Measurements from ENCODE around the gene LENG9.

LENG9 gene

GRCh38 chr19:54421521-54421920 is 42.1 kb downstream of the LENG9 start:
- ATAC-seq (ENCODE audit: low read depth) (no peak), DNase-seq (ENCODE audit: low spot score in 2 of 2) (no peak)
- Mint-ChIP-seq H3K9me3 (no peaks in the 10 kb centered on the region), H3K4me1 (peaks cover 11% of the 10 kb centered on the region), H3K36me3 (peaks cover 2% of the 10 kb centered on the region), H3K27me3 (peaks cover 33% of the 10 kb centered on the region), H3K27ac (no peak overlapping the region), H3K4me3 (no peak overlapping the region)

GRCh38 chr19:54421169-54421516 is 42.4 kb downstream of the LENG9 start:
- ATAC-seq (ENCODE audit: low read depth) (no peak), DNase-seq (ENCODE audit: low spot score in 2 of 2) (no peak)
- H3K36me3 Mint-ChIP-seq, result peaks cover 2% of the 10 kb centered on the region
- no peak overlapping the region for H3K4me3 Mint-ChIP-seq
- no peak overlapping the region for H3K27ac Mint-ChIP-seq
- peaks cover 29% of the 10 kb centered on the region for H3K27me3 Mint-ChIP-seq
- no peaks in the 10 kb centered on the region for H3K9me3 Mint-ChIP-seq
- H3K4me1 Mint-ChIP-seq, result peaks cover 11% of the 10 kb centered on the region

- no peak for ATAC-seq (ENCODE audit: low read depth)
- H3K27me3 Mint-ChIP-seq, result peaks cover 27% of the 10 kb centered on the region
Observed at GRCh38 chr19:54420383-54421168, 43.0 kb downstream of the LENG9 start.

GRCh38 chr19:54420068-54420382 is 43.6 kb downstream of the LENG9 start:
- H3K4me3 Mint-ChIP-seq, result no peak overlapping the region
- peaks cover 27% of the 10 kb centered on the region for H3K27me3 Mint-ChIP-seq
- peaks cover 14% of the 10 kb centered on the region for H3K4me1 Mint-ChIP-seq
- DNase-seq (ENCODE audit: low spot score in 2 of 2) (no peak), ATAC-seq (ENCODE audit: low read depth) (no peak)
- no peaks in the 10 kb centered on the region for H3K9me3 Mint-ChIP-seq
- no peak overlapping the region for H3K27ac Mint-ChIP-seq
- peaks cover 2% of the 10 kb centered on the region for H3K36me3 Mint-ChIP-seq

More at GRCh38 chr19:54420383-54421168, 43.0 kb downstream of the LENG9 start:
- no peak for DNase-seq (ENCODE audit: low spot score in 2 of 2)
- Mint-ChIP-seq H3K27ac (no peak overlapping the region), H3K4me3 (no peak overlapping the region), H3K4me1 (peaks cover 14% of the 10 kb centered on the region), H3K36me3 (peaks cover 2% of the 10 kb centered on the region), H3K9me3 (no peaks in the 10 kb centered on the region)

DNA sequence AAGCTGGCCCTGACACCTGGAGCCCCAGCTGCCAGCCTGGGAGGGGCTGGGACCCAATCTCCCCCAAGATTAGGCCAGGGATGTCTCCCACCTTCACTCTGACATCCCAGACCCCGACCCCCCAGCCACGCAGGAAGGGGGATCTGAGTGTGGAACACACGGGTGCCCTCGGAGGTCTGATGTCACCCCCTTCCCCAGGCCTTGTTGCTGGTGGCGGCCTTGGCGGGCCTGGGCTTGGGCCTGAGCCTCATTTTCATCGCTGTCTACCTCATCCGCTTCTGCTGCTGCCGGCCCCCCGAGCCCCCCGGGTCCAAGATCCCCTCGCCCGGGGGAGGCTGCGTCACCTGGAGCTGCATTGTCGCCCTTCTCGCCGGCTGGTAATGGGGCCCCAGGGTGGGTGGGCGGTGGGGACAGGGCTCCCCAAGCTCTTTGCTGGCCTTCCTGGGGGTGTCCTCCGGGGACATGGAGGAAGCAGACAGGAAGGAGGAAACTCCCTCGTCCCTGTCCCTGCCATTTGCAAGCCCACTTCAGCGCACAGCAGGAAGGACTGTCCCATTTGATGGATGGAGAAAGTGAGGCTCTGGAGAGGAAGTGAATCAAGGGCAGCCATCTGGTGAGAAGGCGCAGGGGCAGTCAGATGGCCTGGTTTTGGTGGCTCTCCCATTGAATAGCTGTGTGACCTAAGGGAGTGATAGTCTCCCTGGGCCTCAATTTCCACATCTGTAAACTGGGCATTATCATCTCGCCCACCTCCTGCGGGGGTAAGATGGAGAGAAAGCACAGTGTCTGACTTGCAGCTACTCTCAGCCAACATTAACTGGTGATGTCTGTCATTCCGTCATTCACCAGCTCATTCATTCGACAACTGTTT is 44.4 kb downstream of the LENG9 start:
- Mint-ChIP-seq H3K36me3 (peaks cover 3% of the 10 kb centered on the region), H3K27me3 (peaks cover 31% of the 10 kb centered on the region), H3K27ac (no peak overlapping the region), H3K9me3 (peaks cover 1% of the 10 kb centered on the region), H3K4me1 (peaks cover 15% of the 10 kb centered on the region), H3K4me3 (no peak overlapping the region)
- DNase-seq (ENCODE audit: low spot score in 2 of 2) (no peak), ATAC-seq (ENCODE audit: low read depth) (no peak)

DNA sequence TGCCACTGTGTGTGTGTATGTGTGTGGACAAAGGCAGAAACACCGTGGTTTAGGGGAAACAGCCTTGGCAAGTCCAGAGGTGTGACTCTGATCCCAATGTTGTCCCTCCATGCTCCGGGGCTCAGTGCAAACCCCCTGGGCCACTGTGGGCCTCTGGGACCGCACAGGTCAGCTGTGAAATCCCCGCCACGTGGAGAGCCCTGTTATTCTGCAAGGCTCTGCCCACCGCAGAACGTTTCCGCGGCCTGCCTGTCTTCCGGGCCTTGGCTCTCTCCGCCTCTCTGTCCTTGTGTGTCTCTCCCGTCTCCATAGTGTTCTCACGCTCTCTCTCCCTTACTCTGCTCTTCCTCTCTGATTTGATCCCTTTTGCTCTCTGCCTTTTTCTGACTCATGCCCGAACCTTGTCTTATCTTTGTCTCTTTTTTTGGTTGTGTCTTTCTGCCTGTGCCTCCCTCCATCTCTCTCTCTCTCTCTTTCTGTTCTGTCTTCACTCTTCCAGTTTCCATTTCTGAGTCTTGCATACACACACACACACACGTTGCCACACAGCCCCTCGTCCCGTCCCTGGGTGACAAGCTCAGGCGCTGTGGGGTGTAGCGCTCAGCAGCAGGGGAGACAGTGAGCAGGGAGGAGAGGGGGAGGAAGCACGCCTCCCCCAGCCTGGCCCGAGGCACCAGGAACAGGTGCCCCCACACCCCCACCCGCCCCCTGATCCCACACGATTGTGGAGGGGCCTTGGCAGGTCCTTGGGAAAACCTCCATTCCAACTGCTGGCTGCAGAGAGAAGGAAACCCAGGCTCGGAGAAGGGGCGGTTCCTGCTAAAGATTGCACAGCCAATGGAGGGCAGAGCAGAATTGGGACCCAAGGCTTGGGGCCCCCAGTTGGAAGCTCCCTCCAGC is 45.3 kb downstream of the LENG9 start:
- DNase-seq (ENCODE audit: low spot score in 2 of 2), result no peak
- ATAC-seq (ENCODE audit: low read depth), result peak; percentile 38
- Mint-ChIP-seq H3K36me3 (peaks cover 6% of the 10 kb centered on the region), H3K27me3 (peaks cover 35% of the 10 kb centered on the region), H3K4me1 (peaks cover 17% of the 10 kb centered on the region), H3K4me3 (peak overlapping the region; percentile 3), H3K27ac (no peak overlapping the region), H3K9me3 (peaks cover 10% of the 10 kb centered on the region)

- no peak for ATAC-seq (ENCODE audit: low read depth)
- Mint-ChIP-seq H3K4me3 (no peak overlapping the region), H3K4me1 (peaks cover 17% of the 10 kb centered on the region), H3K27me3 (peaks cover 34% of the 10 kb centered on the region), H3K36me3 (peaks cover 5% of the 10 kb centered on the region), H3K9me3 (peaks cover 10% of the 10 kb centered on the region), H3K27ac (no peak overlapping the region)
- no peak for DNase-seq (ENCODE audit: low spot score in 2 of 2)
Observed at GRCh38 chr19:54416695-54417491, 46.7 kb downstream of the LENG9 start.

DNA sequence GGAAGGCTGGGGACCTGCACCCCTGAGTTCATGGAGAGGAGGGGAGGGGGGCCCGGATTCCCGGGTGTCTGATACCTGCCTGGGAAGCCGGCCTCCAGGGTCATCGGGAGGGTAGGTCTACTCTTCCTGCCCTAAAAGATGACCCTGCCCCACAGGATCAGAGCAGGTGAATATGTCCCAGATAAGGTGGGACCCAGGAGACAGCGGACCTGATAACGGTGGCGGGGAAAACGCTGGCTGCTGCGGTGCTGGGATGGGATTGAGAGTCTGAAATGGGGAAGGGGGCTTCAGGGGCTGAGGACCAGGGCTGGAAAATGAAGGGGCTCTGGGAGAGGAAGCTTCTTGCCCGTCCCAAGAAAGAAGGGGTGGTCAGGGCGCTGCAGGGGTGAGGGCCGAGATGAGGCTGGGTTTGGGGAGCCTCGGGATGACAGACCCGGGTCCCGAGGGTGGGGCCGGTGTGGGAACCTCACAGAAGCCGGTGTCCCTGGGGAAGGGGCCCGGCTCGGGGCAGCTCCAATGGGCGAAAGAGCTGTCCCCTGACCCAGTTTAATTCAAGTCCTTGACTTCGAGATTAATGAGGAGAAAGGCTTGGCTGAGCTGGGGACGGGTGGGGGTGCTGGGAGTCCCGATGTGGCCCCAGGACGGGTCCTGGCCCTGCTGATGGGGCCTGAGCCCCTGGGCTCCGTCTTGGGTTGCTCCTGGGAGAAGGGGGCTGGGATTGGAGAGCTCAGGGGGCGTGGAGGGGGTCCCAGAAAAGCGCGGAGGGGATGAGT is 47.5 kb downstream of the LENG9 start:
- H3K27ac Mint-ChIP-seq, result no peak overlapping the region
- DNase-seq (ENCODE audit: low spot score in 2 of 2) (no peak), ATAC-seq (ENCODE audit: low read depth) (no peak)
- H3K4me1 Mint-ChIP-seq, result peaks cover 17% of the 10 kb centered on the region
- no peak overlapping the region for H3K4me3 Mint-ChIP-seq
- H3K27me3 Mint-ChIP-seq, result peaks cover 36% of the 10 kb centered on the region
- peaks cover 5% of the 10 kb centered on the region for H3K36me3 Mint-ChIP-seq
- H3K9me3 Mint-ChIP-seq, result peaks cover 11% of the 10 kb centered on the region

- H3K27ac Mint-ChIP-seq, result no peak within 1 kb of the TSS
- H3K4me1 Mint-ChIP-seq, result peaks cover 17% of the 10 kb centered on the region
- peaks cover 12% of the 10 kb centered on the region for H3K9me3 Mint-ChIP-seq
- peaks cover 37% of the 10 kb centered on the region for H3K27me3 Mint-ChIP-seq
- peak; percentile 38 for ATAC-seq (ENCODE audit: low read depth)
- no peak within 1 kb of the TSS for H3K4me3 Mint-ChIP-seq
- H3K36me3 Mint-ChIP-seq, result peaks cover 5% of the 10 kb centered on the region
- DNase-seq (ENCODE audit: low spot score in 2 of 2), result peak in 1 of 2 donors; percentile 49
Observed at GRCh38 chr19:54415208-54415900, 48.2 kb downstream of the LENG9 start, which contains the start of gene TTYH1. TTYH1 (plus strand) TSS chr19:54415464; CDS start chr19:54415553, 89 bp downstream.

DNA sequence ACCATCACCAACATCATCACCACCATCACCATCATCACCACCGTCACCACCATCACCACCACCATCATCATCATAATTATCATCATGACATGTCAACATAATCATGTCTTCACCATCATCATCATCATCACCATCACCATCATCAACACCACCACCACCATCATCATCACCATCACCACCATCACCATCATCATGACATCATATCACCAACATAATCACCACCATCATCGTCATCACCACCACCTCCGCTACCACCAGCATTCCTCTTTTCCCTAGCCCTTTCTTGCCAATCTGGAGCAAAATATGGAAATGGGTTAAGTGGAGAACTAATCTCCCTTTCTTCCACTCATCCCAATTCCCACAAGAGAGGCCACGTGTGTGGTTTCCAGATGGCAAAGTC is 49.4 kb downstream of the LENG9 start:
- Mint-ChIP-seq H3K9me3 (peaks cover 12% of the 10 kb centered on the region), H3K27me3 (peaks cover 35% of the 10 kb centered on the region), H3K36me3 (peaks cover 5% of the 10 kb centered on the region), H3K27ac (no peak overlapping the region), H3K4me3 (no peak overlapping the region), H3K4me1 (peaks cover 17% of the 10 kb centered on the region)
- ATAC-seq (ENCODE audit: low read depth) (no peak), DNase-seq (ENCODE audit: low spot score in 2 of 2) (no peak)

DNA sequence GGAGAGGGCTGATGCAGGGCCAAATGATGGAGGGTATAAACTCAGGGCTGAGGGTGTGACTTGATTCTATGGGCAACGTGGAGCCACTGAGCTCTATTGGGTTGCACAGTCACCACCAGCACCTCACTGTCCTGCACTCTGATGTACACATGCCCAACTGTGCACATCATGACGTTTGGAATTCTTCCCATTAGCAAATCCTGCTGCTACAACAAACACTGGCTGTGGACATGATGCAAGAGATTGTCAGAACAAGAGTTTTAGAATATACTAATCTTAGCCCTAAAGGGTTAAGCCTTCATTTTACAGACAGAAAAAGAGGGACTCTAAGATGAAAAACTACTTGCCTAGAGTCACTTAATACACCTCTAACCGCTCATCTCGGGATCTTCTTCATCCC is 50.7 kb downstream of the LENG9 start:
- Mint-ChIP-seq H3K27me3 (peaks cover 32% of the 10 kb centered on the region), H3K27ac (no peak overlapping the region), H3K36me3 (peaks cover 6% of the 10 kb centered on the region), H3K9me3 (peaks cover 13% of the 10 kb centered on the region), H3K4me3 (no peak overlapping the region), H3K4me1 (peaks cover 16% of the 10 kb centered on the region)
- ATAC-seq (ENCODE audit: low read depth) (no peak), DNase-seq (ENCODE audit: low spot score in 2 of 2) (no peak)

Measured in memory B cell (primary cell).